H54 (cell line): ENCODE data around the gene ZBED6.

ENCODE experiments used
- DNase-seq: peaks from one replicate; pipeline ENCODE4 v3.0.0; 2011; ENCODE audit warnings: low spot score, mixed read lengths; ENCODE audit not compliant: insufficient read length
- FAIRE-seq: peaks from 3 replicates; lab custom pipeline; 2011; peaks lifted over from hg19 to GRCh38; lab: Jason Lieb, UNC
- POLR2A ChIP-seq: IDR thresholded peaks from 2 replicates; pipeline ENCODE4 v1.6.1; 2011; ENCODE audit warnings: low read depth, mild to moderate bottlenecking, low read length

ZBED6 gene

DNA sequence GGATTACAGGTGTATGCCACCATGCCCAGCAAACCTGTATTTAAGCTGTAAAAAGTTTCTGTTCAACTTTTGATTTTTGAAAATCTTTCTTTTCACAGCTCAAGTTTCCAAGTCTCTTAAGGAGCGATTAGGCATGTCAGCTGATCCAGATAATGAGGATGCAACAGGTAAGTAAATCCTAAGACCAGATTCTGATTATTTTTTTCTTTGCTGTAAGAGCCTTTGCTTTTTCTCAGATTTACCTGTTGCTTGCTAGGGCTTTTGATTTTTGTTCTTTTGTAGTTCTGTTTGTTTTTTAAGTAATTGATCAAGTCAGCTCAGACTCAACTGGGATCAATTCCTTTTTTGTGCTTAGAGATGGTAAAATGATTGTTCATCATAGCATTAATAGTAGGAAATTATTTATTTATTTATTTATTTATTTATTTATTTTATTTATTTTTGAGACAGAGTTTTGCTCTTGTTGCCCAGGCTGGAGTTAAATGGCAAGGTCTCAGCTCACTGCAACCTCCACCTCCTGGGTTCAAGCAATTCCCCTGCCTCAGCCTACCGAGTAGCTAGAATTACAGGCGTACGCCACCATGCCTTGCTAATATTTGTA lies 44.9 kb downstream of the ZBED6 start:
- no peak for FAIRE-seq

DNA sequence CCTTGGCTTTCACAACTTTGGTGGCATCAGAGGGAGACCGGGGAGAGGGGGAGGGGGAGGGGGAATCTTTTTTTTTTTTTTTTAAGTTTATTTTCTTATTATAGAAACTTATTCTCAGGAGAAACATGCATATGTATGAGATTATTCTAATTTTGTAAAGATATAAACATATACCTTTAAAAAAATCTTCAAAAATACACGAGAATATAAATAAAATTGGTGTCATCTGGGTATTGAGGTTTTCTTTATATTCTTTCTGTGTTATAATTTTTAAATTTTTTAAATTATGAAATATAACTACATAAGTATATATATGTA lies 47.1 kb downstream of the ZBED6 start:
- FAIRE-seq = no peak
- DNase-seq = no peak
- no peak for TF ChIP-seq POLR2A

More for the DNA sequence above, 44.9 kb downstream of the ZBED6 start:
- DNase-seq = no peak
- TF ChIP-seq POLR2A = no peak

GRCh38 chr1:203843435-203843834 lies 48.0 kb downstream of the ZBED6 start:
- no peak for TF ChIP-seq POLR2A
- FAIRE-seq (no peak), DNase-seq (no peak)
